ENCODE results near the gene SLCO3A1.

- TF ChIP-seq EZH2 (IDR thresholded peaks at IDR 0.05; ENCODE audit: borderline replicate concordance, low read depth, low read length, severe bottlenecking): no peak
- TF ChIP-seq CTCF (IDR thresholded peaks at IDR 0.05; ENCODE audit: borderline replicate concordance, extremely low read depth, low read length, poor library complexity, severe bottlenecking): no peak
Observed at GRCh38 chr15:92062505-92062904, 209.0 kb downstream of the SLCO3A1 start.
